Posterior cingulate gyrus (tissue), 11 donors: ENCODE results near the gene PRH1.

Experiments used
- DNase-seq, 10 donors: peaks; one replicate each; pipeline versions ENCODE4 v3.0.0 to v3.0.0-alpha.2; 2020 to 2021; ENCODE audit warnings: mixed read lengths in 3 of 10
- intact Hi-C: fragments of 100-400 bp; cut with DNase I; formaldehyde crosslinking; loops from one replicate; pipeline ENCODE4 v1.15.1; 2023

The PRH1 gene

DNA sequence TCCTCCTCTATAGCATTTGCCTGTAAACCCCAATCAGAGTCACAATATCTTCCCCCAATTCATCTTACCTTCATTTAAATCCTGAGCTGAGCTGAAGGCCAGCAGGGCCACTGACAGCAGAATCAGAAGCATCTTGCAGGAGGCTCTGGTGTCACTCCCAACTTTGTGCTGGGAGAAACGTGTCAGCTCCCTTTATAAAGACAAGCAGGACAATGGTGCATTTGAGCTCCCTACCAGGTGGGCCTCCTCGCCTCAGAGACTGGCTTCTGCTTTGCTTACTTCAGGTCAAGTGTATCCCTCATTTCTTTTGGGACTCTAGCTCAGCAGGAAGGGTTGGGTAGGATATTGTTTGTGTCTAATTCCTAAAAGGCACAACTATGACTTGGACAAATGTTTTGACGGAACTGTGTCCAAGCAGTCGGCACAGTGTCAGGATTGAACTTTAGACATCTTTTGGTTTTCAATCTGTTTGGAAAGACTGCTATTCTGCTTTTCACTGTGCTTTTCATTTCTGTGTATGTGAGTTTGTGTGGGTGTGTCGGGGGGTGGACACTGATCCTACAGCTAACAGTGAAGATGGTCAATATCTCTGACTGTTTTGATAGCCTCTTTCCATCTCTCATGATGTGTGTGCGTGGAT, at the start of gene PRH1:
Gene PRH1 (minus strand): TSS at position 170 of the 640 bp plus-strand sequence. CDS start 38 bp downstream, at position 132.
- intact Hi-C loops: no loop called here
- DNase-seq: no peak

- intact Hi-C loops: no loop called here
- DNase-seq: no peak
Measured at GRCh38 chr12:10928746-10929286, 44.8 kb upstream of the PRH1 start, which contains the start of gene PRH2. Gene PRH2, plus strand, starts transcription at chr12:10929236. Its CDS starts 38 bp downstream, at chr12:10929274.

DNA sequence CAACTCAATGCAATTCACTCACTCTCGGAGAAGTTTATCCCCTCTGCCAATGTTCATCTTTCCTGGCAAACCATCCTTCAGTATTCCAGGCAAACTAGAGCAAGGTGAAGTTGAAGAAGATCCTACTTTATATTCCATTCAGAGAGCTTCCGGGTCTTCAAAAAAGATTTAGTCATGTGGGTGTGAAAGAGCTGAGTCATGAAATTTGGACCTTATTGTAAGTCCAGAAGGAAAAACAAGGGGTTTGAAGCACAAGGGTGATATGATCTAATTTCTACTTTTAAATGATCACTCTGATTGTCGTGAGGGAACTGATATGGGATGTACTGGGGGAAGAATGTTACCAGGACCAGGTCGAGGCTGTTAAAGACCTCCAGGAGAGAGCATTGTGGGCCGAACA, 42.2 kb upstream of the PRH1 start:
- intact Hi-C loops: no loop called here
- no peak for DNase-seq

GRCh38 chr12:10919809-10920208, 35.8 kb upstream of the PRH1 start:
- DNase-seq: no peak
- intact Hi-C loops: no loop called here

DNA sequence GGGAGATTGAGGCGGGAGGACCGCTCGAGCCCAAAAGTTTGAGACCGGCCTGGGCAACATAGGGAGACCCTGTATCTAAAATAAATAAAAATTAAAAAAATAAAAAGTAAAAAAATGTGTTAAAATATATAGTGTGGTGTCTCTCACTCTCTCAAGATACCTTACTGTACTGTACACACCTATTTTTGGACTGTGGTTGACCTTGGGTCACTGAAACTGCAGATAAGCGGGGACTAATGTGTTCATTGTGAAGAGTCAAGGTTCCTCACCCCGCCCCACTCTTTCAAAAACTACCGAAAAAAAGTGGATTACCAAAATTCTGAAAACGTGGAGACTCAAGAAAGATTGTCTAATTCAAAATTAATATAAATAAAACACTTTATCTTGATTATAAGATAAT, 26.3 kb upstream of the PRH1 start:
- DNase-seq: no peak
- intact Hi-C loops: no loop called here

GRCh38 chr12:10909462-10909861, 25.4 kb upstream of the PRH1 start, which contains the start of gene TAS2R13:
Gene TAS2R13, minus strand, starts transcription at chr12:10909562. Its CDS starts 264 bp downstream, at chr12:10909298.
- DNase-seq: no peak
- intact Hi-C loops: no loop called here

DNA sequence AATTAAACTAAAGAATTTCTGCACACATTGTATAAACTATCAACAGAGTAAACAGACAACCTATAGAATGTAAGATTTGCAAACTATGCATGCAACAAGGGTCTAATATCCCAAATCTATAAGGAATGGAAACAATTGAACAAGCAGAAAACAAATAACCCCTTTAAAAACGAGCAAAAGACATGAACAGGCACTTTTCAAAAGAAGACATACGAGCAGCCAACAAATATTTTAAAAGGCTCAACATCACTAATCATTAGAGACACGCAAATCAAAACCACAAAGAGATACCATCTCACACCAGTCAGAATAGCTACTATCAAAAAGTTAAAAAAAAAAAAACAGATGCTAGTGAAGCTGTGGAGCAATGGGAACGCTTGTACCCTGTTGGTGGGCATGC, 20.6 kb upstream of the PRH1 start:
- no peak for DNase-seq
- intact Hi-C loops: no loop called here

GRCh38 chr12:10901427-10901826, 17.4 kb upstream of the PRH1 start:
- no peak for DNase-seq
- intact Hi-C loops: no loop called here

DNA sequence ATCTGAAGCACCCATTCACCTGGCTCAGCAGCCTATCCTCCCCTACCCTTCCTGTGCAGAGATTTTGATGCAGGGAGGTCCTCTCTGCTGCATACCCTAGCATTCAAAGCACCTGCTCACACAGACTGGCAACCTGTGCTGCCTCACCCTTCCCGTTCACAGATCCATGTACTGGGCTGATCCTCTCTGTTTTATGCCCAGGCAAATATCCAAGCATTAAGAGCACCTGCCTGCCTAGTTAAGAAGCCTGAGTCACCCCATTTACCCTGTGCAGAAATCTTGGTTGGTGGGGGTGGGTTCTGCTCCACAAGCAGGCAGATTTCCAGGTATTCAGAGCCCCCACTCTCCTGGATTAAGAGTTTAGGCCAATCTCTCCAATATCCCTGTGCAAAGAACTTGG, 16.9 kb upstream of the PRH1 start:
- intact Hi-C loops: no loop called here
- DNase-seq: no peak

GRCh38 chr12:10900530-10900929, 16.5 kb upstream of the PRH1 start:
- intact Hi-C loops: no loop called here
- DNase-seq: no peak

GRCh38 chr12:10896854-10897253, 12.8 kb upstream of the PRH1 start:
- intact Hi-C loops: no loop called here

GRCh38 chr12:10891937-10892336, 7.9 kb upstream of the PRH1 start:
- DNase-seq: no peak
- intact Hi-C loops: no loop called here

More at GRCh38 chr12:10896854-10897253, 12.8 kb upstream of the PRH1 start:
- DNase-seq: no peak

DNA sequence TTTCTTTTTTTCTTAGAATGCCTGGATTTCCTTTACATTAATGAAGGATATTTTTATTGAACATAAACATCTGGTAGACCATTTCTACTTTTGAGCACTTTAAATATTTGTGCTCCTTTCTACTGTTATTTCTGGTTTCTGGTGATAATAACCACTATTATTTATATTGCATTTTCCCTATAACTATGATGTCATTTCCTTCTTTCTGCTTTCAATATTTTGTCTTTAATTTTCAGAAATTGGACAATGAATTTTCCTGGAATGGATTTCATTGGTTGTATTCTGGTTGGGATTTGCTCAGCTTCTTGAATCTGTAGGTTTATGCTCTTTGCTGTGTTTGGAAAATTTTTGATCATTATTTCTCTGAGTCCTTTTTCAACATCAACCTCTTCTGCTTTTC, 5.2 kb upstream of the PRH1 start:
- DNase-seq: no peak
- intact Hi-C loops: no loop called here

GRCh38 chr12:10873378-10873777, 10.7 kb downstream of the PRH1 start:
- no peak for DNase-seq
- intact Hi-C loops: no loop called here

- intact Hi-C loops: no loop called here
- DNase-seq: no peak
Measured at GRCh38 chr12:10867381-10867780, 16.7 kb downstream of the PRH1 start.

DNA sequence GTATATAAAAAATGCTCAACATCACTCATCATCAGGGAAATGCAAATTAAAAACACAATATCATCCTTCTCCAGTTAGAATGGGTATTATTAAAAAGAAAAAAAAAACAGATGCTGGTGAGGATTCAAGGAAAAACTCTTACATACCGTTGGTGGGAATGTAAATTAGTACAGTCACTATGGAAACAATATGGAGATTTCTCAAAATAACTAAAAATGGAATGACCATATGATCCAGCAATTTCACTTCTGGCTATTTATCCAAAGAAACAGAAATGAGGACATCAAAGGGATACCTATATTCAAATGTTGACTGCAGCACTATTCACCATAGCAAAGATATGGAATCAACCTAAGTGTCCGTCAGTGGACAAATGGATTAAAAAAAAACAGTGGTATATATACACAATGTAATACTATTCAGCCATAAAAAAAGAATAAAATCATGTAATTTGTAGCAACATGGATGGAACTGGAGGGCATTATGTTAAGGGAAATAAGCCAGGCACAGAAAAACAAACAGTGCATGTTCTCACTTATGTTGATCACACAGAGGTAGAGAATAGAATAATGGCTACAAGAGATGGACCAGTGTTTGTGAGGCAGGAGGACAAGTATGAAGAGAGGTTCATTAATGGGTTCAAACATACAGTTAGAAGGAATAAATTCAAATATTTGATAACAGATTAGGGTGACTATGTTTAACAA, 20.4 kb downstream of the PRH1 start:
- intact Hi-C loops: no loop called here
- no peak for DNase-seq

DNA sequence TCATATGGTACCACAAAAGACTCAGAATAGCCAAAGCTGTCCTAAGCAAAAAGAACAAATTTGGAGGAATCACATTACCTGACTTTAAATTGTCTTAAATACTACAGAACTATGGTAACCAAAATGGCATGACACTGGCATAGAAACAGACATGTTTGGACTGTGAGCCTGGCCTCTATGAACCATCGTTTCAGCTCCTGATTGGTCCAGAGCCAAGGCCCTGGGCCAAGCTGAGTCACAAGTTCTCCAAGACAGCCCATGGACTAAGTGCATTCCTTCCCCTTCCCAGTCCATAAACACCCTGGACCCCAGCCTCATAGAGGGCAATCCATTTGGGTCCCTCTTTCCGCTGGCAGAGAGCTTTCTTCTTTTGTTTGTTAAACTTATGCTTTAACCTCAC, 22.7 kb downstream of the PRH1 start:
- no peak for DNase-seq
- intact Hi-C loops: no loop called here

DNA sequence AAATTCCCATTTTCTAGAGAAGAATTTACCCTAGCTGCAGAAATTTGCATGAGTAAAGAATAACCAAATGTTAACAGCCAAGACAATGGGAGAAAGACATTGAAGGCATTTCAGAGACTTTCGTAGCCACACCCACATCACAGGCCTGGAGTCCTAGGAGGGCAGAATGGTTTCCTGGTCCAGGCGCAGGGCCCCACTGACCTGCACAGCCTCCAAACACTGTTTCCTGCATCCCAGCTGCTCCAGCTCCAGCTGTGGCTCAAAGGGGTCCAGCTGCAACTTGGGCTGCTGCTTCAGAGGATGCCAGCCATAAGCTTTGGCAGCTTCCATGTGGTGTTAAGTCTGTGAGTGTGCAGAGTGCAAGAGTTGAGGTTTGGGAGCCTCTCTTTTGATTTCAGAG, 28.2 kb downstream of the PRH1 start:
- intact Hi-C loops: no loop called here

GRCh38 chr12:10853776-10854175, 30.3 kb downstream of the PRH1 start:
- intact Hi-C loops: no loop called here
- no peak for DNase-seq

More for the DNA sequence above, 28.2 kb downstream of the PRH1 start:
- no peak for DNase-seq

GRCh38 chr12:10851243-10851858, 32.7 kb downstream of the PRH1 start:
- DNase-seq: no peak
- intact Hi-C loops: no loop called here

DNA sequence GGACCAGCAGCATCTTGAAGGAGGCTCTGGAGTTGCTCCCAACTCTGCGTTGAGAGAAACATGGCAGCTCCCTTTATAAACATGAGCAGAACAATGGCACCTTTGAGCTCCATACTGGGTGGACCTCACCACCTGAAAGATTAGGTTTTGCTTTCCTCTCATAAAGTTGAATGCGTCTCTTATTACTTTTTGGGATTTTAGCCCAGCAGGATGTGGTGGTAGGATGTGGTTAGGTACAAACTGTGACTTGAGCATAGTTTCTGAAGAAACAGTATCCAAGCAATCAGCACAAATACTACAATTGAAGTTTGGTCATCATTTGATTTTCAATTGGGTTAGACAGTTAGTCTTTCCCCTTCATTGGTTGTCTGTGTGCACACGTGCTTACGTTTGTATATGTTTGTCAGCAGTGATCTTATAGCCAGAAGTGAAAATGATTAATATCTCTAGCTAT, 34.6 kb downstream of the PRH1 start, which contains the start of gene PRR4:
Gene PRR4 (minus strand): TSS at position 51 of the 454 bp plus-strand sequence. CDS start 38 bp downstream, at position 13.
- intact Hi-C loops: no loop called here
- no peak for DNase-seq
